ENCODE results near the gene PDE2A.

Gene PDE2A

DNA sequence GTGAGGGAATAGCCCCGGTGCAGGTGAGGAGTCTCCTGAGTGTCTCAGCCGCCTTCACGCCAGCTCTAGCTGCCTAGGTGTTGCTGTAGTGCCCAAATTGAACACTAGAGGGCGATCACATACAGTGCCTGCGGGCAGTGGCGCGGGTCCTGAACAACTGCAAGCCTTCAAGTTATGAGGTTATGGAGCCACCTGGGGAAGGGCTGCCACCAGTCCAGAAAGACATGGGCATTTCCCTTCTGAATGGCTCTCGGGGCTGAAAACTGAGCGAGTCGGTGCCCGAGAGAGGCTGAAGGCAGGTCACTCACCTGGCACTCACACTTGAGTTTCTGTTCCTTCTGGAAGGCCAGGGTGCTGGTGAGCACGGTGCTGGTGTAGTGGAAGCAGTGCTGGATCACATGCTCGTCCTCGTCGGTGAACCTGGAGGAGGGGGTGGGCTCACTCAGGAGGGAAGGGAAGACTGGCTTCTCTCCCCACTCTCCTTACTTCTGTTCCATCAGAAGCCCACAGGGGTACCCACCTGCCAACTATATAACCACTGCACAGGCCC lies 88.4 kb downstream of the PDE2A start:
- peak; percentile 80 for DNase-seq

DNA sequence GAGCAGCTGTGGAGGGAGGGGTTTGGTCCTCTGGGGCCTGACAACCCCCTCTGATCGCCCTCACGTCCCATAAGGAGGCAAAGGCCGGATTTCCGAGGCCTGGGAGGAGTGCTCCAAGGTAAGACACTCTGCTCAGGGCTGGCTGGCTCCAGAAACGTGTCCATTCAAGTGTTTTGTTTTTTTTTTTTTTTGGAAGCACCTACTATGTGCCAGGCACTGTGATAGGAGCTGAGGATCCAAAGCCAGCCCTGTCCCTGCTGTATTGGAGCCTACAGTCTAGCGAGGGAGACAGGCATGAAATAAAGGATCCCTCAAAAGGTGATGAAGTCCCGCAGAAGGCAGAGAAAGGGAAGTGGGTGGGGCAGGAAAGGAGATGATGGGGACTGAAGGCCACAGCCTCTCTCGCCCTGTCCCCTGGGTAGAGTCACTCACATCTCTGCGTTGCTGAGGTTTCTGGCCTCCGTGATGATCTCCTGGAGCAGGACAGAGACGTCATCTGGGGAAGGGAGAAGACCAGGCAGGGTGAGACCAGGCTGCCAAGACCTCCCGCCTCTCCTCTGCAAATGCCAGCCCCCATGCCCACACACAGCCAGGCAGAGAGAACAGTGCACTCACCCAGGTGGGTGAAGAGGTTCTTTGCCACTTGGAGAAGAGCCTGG lies 89.2 kb downstream of the PDE2A start:
- DNase-seq: no peak

DNA sequence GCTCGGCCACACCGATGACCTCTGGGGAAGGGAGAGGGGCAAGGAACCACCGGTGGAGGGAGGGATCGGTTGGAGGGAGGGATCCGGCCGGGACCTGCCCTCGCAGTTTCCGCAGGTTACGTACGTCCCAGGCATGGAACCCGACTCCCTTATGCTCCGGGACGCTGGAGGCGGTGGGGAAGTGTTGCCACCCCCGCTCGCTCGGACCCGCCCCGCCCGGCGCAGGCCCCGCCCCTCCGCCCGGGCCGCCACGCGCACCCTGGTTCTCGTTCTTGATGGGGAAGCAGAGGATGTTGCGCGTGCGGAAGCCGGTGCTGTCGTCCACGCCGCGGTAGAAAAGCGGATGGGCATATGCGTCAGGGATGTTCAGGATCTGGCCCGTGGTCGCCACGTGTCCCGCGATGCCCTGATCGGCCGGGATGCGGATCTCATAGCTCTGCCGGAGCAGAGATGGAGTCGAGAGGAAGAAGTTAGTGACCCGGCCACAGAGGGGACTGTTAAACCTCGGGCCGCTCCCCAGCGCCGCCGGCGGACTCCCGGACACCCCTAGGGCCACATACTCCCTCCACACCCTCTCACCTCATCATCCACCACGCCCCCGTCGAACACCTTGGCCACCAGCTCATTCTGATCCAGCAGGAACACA lies 89.8 kb downstream of the PDE2A start:
- peak; percentile 67 for DNase-seq

DNA sequence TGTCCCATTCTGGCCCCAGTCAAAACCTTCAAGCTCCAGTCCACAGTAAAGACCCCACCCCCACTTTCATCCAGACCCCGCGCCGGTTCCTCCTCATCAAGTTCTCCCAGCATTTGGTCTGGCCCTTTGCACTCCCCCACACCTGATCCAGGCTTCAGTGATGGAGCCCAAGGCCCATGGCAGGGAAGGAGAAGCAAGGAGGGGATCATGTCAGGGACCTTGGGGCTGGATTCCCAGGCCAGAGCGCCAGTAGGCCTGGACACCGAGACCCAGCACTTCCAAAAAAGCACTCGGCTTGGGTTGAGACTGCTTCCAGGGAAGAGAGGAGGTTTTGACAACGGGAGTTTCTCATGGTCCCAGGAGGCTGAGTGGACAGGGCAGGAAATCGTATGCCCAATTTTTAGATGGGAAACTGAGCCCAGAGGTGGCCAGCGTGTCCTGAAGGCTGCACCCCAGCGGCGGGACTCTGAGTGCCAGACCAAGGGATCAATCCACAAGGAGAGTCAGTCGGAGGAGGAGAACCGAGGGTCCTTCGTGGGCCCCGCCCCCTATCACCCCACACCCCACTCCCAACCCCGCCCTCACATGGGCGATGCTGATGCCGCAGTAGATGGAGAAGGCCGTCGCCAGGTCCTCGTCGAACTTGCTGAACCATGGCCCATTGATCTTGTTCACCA lies 90.5 kb downstream of the PDE2A start:
- DNase-seq: no peak

DNA sequence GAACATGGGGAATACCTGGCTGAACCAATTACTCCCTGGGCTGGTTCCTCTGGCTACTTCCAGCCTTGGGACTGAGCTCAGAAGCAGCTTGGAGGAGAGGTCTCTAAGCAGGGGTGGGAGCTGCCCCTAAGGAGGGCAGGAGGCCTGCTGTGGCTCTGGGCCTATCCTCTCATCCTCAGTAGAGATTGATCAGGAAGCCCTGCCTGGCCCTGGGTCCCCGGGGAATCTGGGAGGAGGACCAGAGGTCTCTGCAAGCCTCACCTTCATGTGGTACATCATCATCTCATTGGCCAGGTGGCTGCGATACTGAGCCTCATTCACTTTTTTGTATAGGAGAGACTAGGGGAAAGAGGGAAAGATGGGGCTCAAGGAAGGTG lies 91.1 kb downstream of the PDE2A start:
- DNase-seq: no peak

DNA sequence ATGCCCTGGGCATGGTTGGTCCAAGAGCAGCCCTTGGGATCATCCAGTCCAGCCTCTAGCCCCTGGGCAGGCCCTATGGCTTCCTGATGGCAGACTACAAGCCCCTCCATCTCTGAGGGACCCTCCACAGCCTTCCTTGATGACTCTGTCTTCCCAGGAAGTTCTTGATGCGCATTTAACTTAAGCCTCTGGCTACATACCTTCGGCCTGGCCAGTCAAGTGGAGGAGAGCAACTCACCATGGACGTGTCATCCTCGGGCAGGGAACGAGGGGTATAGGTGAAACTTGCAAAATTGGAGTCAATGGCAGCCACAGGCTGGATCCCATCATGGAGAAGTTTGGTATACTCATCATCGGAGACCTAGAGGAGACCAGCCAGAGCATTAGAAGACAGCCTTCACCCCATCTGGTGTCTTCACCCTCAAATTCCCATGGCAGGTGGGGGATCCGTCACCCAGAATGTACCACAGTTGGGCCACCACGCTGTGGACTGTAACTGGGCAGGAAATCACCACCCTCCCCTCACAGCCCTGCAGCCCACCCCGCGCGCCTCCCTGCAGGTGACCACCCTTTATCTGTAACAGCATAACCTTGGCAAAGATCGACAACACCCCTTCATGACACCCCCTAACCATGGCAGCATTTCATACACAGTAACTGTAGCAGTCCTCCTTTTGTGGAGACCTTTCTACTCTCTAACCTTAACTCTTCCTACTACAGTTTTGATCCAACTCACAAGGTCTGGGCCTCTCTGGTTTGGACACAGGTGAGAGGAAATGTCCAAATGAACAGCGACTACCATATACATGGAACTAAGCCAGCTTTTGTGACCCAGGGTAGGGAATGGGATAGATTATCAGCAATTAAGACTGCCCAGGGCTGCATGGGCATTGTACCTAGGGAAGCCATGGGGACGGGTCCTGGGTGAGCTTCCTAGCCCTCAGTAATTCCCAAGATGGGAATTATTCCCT lies 91.7 kb downstream of the PDE2A start:
- DNase-seq: no peak

DNA sequence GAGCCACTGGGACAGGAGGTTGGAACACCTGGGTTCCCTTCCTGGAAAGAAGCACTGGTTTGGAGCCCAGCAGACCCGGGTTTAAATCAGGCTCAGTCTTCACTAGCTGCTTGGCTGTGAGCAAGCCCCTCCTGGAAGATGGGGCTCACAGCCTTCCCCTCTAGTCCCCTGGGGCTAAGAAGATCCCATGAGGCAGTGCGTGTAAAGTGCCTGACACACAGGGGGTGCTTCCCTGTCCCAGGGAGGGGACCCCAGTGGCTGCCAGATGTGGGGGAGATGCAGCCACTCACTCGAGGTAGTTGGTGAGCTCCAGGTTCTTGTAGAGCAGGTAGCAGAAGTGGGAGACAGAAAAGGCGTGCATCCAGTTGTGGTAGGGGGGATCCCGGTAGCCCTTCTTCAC lies 93.2 kb downstream of the PDE2A start:
- DNase-seq: peak; percentile 3

DNA sequence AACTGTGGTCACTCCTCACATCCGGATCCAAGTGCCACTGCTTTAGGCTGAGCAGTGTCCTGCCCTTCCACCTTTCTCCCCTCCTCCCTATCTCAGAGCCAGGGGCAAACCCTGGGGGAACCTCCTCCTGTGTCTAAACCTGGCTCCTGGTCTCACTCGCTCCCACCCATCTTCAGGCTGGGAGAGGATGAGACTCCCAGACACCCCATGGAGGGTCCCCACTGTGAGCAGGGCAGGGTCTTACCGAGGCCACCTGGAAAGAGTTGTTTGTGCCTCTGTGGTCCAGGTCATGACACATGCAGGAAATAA lies 93.6 kb downstream of the PDE2A start:
- peak; percentile 4 for DNase-seq

DNA sequence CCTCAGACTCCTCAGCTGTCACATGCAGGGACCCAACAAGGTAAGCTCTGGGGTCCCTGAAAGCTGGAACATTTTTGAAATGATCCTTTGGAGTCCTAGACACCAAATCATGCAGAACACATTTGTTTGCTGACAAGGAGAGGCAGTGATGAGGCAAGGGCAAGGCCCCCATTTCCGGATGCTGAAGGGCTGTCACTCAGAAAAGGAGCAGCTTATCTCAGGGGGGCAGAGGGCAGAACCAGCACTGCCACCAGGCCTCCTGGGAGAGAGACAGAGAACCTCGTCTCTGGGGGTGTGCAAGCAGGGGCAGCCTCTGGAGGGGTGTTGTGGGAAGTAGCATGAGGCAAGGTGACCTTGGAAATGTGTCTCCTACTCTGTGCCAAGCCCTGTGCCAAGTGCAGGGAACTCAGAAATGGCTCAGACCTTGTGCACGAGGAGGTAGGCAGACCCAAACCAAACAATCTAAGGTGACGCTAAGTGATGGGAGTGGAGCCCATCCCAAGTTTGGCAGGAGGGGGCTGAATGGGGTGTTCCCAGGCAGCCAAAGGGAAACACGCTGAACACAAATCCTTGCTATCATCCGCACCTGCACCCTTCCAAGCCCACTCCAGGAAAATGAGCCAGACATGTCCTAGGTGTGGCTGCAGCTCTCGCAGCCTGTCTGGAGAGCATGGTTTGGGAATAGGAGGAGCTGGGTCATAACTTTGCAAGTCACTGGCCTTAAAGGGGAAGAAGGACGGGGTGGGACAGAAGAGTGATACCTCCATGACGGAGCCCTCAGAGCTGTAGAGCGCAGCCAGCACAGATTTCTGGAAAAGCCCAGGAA lies 94.2 kb downstream of the PDE2A start:
- peak; percentile 8 for DNase-seq

DNA sequence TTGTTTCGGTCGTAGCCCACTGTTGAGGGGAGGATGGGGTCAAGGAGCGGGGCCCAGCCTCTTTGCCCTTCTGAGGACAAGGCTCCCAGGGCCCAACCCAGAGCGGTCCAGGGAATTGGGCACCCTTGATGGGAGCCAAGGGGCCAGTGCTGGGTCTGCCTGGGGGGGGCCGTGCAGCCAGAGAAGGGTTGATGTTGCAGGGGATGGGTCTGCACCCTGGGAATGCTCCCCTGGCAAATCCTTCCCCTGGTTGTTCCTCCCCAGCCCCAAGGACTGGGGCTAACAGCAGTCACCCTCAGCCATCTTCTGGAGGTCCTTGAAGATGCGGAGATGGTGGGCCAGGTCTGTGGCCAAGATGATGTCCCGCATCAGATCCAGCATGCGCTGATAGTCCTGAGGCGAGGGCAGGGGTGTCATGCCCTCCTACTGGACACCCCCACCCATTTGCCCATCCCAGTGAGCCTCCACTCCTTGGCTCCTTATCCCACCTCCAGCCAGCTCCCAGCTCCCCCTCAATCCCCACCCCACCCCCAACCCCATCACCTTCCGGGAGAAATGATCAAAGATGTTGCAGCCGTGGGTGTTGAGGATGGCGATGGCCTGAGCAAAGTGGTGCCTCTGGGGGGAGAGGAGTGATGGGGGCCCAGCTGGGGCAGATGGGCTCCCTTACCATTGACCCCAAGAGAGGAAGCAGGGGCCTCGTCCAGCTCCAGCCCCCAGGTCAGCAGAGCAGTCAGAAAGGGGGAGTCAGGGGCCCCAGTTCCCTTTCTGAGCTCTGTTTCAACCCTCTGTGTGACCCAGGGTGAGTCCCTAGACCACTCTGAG lies 95.0 kb downstream of the PDE2A start:
- DNase-seq: peak; percentile 6

DNA sequence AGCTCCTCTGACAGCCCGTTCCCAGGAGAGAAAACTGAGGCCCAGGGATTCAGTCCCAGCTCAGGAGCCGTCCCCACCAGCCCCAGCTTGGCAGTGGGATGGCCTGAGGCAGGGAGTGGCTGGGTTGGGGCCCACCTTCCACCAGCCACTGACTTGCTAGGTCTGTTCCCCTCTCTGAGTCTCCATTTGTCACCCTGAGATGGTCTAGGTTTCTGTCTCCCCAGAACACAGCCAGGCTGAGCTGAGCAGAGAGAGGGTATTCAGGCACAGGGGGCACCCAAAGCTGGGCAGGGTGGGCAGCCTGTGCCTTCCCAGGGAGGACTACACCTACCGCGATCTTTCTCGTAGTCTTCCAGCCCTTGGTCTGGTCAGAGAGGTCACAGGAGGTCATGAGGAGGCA lies 95.7 kb downstream of the PDE2A start:
- peak; percentile 6 for DNase-seq

DNA sequence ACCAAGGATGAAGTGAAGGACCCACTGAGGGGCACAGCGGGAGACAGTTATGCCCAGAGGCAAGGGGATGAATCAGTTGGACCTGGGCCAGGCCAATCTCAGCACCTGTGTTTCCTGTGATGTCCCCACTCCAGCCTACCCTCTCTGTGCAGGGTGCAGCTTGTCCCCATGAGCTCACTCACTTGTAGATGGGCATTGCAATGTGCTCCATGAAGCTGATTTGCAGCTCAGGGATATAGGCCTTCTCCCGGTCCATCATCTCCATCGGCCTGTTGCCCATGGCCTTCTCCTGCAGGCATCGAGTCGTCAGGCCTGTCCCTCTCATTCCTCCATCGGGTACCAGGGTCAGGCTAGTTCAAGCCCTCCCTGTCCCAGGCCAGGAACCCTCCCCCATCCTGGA lies 96.2 kb downstream of the PDE2A start:
- DNase-seq: no peak

DNA sequence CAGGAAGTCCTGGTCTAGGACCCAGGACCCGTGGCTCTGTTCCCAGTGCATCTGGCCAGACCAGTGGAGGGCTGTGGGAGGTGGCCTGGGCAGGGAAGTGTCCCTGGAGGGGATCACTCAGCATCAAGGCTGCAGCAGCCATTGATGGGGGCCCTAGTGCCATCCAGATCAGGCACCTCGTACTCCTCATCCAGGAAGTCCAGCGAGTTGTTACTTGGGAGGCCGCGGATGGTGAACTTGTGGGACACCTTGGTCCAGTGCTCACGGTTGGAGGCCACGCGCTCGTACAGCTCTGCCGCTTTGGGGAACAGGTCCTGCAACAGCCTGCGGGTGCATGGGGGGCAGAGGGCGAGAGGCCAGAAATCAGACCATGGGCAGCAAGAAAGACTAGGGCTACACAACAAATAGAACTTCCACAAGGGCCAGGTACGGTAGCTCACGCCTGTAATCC lies 96.9 kb downstream of the PDE2A start:
- peak; percentile 8 for DNase-seq

DNA sequence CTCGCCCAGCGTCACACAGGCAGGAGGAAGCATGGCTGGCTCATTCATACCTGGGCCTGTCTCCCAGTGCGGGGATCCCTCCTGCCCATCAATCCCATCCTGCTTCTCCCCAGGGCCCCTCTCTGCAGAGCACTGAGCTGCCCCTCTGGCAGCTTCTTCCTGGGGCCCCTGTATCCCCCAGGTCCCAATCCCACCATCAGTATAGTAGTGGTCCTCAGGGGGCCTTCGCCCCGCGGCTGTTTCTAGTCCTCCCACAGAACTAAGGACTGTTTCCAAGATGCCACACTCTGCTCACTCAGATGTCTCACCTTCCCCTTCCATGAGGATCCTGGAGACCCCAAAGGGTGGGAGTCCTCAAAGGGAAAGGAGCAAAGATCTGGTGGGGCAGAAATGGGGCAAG lies 97.6 kb downstream of the PDE2A start:
- DNase-seq: no peak

DNA sequence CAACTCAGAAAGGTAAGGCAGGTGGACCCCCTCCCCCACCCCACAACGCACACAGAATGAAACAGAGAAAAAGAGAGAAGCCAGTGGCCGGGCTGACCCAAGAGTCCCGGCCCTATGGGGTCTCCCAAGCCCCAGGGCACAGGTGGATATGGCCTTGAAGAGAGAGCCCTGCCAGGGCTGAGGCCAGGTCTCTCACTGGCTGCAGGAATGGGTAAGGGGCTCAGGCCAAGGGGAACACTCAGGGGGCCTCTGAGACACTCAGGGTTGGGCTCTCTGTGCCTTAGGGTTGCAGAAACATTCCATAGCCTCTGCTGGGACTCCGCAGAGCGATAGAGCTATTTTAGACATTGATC lies 98.0 kb downstream of the PDE2A start:
- DNase-seq: no peak

DNA sequence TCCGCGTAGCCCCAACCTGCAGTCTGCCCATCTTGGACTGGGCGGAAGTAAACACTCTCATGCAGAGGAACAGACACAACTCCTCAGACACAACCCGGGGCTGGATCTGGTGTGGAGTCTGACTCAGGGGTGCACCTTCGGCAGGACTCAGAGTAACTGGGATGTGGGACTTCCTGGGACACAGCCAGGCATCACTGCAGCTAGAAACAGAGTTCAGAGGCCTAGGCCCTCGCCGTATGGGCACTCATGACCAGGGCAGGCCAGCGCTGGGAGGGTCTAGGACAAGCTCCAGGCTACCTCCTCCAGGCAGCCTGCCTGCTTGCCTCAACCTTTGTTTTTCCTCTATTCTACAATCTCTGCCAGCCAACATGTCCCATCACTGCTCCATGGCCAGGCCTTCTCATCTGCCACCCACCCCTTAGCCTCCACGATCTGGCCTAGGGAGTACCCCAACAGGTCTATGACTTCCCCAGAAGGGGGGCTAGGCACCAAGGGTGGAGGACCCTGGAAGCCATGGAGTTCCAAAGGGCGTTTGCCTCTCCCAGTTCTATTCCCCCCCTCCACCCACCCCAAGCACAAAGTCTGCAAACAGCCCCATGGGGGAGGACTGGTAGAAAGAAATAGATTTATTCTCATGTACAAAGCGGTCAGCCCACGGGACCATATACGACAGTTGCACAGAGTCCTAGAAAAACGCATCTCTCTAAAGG lies 98.5 kb downstream of the PDE2A start:
- no peak for DNase-seq

DNA sequence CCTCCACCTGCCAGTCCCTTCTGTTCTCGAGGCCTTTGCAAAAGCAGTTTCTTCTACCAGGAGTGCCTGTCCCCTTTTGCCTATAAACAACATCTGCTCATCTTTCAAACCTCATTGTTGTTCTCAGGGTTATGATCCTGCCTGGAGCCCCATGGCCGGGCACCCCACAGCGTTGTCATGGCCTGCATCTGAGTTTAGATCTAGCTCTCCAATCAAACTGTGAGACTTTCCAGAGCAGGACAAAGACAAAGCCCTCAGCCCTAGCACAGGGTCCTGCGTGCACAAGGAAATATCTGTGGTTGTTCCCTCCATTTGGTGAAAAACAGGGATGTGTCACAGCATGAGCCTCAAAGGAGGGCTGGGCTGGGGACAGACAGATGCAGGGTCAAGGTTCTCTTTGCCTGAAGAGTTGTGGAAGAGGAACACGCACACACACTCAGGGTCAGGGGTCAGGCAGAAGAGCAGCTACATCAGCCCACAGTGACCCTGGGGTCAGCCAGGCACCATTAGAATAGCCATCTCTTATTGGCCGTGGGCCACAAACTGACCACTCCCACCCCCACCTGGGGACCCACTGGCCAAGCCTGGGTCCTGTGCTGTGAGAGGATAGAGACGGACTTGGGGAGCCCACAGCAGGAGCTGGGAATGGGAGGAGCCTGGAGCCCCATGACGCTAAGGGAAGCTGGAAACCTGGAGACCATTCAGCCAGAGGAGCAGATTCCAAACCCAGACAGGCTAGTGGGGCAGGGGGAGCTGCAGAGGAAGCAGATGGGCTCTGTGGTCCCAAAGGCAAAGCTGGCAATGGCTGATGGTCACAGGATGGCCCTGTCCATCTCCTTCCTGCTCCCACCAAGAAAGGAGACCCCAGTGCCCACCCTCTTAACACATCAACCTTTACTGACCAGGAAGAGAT lies 99.4 kb downstream of the PDE2A start:
- DNase-seq: no peak

DNA sequence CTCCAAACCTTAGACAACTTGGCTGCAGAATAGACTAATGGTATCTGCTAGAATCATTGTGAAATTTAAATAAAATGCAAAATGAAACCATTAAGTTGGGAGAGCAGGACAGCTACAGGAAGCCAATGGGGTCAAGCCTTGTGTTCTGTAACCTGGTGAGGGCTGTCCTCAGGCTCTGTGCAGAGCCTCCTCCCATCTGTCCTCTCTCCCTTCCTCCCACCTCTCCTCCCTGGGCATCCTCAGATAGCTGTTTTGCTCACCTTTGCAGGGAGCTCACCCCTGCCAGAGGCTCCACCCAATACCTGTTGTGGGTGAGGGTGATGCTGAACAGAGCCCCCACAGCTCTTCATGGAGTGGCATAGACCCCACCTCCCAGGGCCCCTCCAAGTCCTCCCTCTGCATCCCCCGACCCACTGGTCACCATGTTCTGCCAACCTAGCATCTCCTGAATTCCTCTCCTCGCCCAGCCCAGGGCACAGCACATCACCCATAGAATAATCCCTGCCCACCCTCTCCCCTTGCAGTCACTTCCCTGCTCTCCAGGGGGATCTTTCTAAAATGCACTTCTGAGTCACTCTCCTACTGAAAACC lies 100.3 kb downstream of the PDE2A start:
- no peak for DNase-seq
